GM12878 (cell line): ENCODE measurements around the gene TET1.

ENCODE experiments used
- CEBPB ChIP-seq, 2 experiments: fragments of 150-350 bp in 1 of 2; IDR thresholded peaks; 2 replicates each; pipeline ENCODE4 v1.6.1; 2012 to 2014; ENCODE audit warnings: low read depth in 2 of 2, low read length in 2 of 2, borderline replicate concordance in 1 of 2, inconsistent platforms in 1 of 2
- CHD2 ChIP-seq: IDR thresholded peaks from 2 replicates; pipeline ENCODE4 v1.6.1; 2011; ENCODE audit warnings: low read depth, low read length, improper control_type of control experiment, borderline replicate concordance
- CREB1 ChIP-seq: IDR thresholded peaks from 2 replicates; pipeline ENCODE4 v1.6.1; 2012; ENCODE audit warnings: low read depth, mild to moderate bottlenecking, inconsistent platforms
- FOXM1 ChIP-seq: IDR thresholded peaks from 2 replicates; pipeline ENCODE4 v1.6.1; 2012; ENCODE audit warnings: low read depth, mild to moderate bottlenecking, inconsistent platforms, low read length, moderate library complexity
- KDM1A ChIP-seq: fragments of 200-600 bp; sonication (generic); IDR thresholded peaks from 2 replicates; pipeline ENCODE4 v1.6.1; 2016; ENCODE audit warnings: borderline replicate concordance
- POLR2A ChIP-seq: IDR thresholded peaks from 2 replicates; pipeline ENCODE4 v1.6.1; 2011; ENCODE audit warnings: low read depth, mild to moderate bottlenecking, low read length
- POLR2AphosphoS5 ChIP-seq: IDR thresholded peaks from 2 replicates; pipeline ENCODE4 v1.6.1; 2011; ENCODE audit warnings: mild to moderate bottlenecking, low read length, inconsistent platforms
- SUZ12 ChIP-seq: fragments of 200-600 bp; sonication (generic); IDR thresholded peaks from one replicate; pipeline ENCODE4 v1.6.1; 2018; ENCODE audit warnings: antibody characterized with exemption, mild to moderate bottlenecking; ENCODE audit not compliant: unreplicated experiment
- TF ChIP-seq, protein P1 (sequence below): fragments of 450-650 bp; formaldehyde crosslinking; IDR thresholded peaks from 2 replicates; pipeline ENCODE4 v1.4.0; 2022; ENCODE audit warnings: mild to moderate bottlenecking, moderate library complexity
- TF ChIP-seq, protein P2 (sequence below): IDR thresholded peaks from 2 replicates; pipeline ENCODE4 v1.6.1; 2012; ENCODE audit warnings: mild to moderate bottlenecking, low read depth, low read length
- TF ChIP-seq, protein P3 (sequence below): IDR thresholded peaks from 2 replicates; pipeline ENCODE4 v1.6.1; 2012; ENCODE audit warnings: low read length, inconsistent platforms
- TF ChIP-seq, protein P4 (sequence below): fragments of 450-650 bp; IDR thresholded peaks from 2 replicates; pipeline ENCODE4 v1.6.1; 2017; ENCODE audit warnings: mild to moderate bottlenecking
- TF ChIP-seq, protein P5 (sequence below), 3 experiments: IDR thresholded peaks in 2 of 3; conservative IDR thresholded peaks in 1 of 3; 2 replicates each; pipeline ENCODE4 v1.5.1; 2011; ENCODE audit warnings: low read depth in 3 of 3, low read length in 3 of 3, mild to moderate bottlenecking in 3 of 3, control low read depth in 2 of 3, moderate library complexity in 2 of 3, inconsistent platforms in 1 of 3, mixed read lengths in 1 of 3; ENCODE audit not compliant: control insufficient read depth in 2 of 3, insufficient read depth in 1 of 3; ENCODE audit errors: extremely low read depth in 1 of 3

DNA sequence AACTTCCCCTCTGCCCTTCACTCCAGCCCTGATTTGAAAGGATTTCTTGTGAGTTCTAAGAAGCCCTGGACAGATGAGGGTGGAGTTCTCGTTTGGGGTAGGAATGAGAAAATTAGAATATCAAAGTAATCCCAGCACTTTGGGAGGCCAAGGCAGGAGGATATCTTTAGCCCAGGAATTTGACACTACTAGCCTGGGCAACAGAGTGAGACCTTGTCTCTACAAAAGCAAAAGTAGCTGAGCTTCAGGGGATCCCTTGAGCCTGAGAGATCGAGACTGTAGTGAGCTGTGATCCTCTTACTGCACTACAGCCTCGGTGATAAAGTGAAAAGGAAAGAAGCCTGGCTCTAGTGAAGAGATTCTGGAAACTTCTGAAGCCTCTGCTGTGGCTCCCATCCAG lies 76.2 kb downstream of the TET1 start:
- TF ChIP-seq, protein P1, sequence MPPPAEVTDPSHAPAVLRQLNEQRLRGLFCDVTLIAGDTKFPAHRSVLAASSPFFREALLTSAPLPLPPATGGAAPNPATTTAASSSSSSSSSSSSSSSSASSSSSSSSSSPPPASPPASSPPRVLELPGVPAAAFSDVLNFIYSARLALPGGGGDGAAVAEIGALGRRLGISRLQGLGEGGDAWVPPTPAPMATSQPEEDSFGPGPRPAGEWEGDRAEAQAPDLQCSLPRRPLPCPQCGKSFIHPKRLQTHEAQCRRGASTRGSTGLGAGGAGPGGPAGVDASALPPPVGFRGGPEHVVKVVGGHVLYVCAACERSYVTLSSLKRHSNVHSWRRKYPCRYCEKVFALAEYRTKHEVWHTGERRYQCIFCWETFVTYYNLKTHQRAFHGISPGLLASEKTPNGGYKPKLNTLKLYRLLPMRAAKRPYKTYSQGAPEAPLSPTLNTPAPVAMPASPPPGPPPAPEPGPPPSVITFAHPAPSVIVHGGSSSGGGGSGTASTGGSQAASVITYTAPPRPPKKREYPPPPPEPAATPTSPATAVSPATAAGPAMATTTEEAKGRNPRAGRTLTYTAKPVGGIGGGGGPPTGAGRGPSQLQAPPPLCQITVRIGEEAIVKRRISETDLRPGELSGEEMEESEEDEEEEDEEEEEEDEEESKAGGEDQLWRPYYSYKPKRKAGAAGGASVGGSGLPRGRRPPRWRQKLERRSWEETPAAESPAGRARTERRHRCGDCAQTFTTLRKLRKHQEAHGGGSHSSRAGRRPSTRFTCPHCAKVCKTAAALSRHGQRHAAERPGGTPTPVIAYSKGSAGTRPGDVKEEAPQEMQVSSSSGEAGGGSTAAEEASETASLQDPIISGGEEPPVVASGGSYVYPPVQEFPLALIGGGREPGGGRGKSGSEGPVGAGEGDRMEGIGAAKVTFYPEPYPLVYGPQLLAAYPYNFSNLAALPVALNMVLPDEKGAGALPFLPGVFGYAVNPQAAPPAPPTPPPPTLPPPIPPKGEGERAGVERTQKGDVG (CRISPR knock-in tag), result no peak
- TF ChIP-seq, protein P2, sequence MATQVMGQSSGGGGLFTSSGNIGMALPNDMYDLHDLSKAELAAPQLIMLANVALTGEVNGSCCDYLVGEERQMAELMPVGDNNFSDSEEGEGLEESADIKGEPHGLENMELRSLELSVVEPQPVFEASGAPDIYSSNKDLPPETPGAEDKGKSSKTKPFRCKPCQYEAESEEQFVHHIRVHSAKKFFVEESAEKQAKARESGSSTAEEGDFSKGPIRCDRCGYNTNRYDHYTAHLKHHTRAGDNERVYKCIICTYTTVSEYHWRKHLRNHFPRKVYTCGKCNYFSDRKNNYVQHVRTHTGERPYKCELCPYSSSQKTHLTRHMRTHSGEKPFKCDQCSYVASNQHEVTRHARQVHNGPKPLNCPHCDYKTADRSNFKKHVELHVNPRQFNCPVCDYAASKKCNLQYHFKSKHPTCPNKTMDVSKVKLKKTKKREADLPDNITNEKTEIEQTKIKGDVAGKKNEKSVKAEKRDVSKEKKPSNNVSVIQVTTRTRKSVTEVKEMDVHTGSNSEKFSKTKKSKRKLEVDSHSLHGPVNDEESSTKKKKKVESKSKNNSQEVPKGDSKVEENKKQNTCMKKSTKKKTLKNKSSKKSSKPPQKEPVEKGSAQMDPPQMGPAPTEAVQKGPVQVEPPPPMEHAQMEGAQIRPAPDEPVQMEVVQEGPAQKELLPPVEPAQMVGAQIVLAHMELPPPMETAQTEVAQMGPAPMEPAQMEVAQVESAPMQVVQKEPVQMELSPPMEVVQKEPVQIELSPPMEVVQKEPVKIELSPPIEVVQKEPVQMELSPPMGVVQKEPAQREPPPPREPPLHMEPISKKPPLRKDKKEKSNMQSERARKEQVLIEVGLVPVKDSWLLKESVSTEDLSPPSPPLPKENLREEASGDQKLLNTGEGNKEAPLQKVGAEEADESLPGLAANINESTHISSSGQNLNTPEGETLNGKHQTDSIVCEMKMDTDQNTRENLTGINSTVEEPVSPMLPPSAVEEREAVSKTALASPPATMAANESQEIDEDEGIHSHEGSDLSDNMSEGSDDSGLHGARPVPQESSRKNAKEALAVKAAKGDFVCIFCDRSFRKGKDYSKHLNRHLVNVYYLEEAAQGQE, result no peak
- no peak for TF ChIP-seq CREB1
- TF ChIP-seq, protein P3, sequence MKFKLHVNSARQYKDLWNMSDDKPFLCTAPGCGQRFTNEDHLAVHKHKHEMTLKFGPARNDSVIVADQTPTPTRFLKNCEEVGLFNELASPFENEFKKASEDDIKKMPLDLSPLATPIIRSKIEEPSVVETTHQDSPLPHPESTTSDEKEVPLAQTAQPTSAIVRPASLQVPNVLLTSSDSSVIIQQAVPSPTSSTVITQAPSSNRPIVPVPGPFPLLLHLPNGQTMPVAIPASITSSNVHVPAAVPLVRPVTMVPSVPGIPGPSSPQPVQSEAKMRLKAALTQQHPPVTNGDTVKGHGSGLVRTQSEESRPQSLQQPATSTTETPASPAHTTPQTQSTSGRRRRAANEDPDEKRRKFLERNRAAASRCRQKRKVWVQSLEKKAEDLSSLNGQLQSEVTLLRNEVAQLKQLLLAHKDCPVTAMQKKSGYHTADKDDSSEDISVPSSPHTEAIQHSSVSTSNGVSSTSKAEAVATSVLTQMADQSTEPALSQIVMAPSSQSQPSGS, result no peak
- TF ChIP-seq POLR2A, result no peak
- no peak for TF ChIP-seq POLR2AphosphoS5
- no peak for TF ChIP-seq SUZ12
- no peak for TF ChIP-seq FOXM1
- TF ChIP-seq, protein P4, sequence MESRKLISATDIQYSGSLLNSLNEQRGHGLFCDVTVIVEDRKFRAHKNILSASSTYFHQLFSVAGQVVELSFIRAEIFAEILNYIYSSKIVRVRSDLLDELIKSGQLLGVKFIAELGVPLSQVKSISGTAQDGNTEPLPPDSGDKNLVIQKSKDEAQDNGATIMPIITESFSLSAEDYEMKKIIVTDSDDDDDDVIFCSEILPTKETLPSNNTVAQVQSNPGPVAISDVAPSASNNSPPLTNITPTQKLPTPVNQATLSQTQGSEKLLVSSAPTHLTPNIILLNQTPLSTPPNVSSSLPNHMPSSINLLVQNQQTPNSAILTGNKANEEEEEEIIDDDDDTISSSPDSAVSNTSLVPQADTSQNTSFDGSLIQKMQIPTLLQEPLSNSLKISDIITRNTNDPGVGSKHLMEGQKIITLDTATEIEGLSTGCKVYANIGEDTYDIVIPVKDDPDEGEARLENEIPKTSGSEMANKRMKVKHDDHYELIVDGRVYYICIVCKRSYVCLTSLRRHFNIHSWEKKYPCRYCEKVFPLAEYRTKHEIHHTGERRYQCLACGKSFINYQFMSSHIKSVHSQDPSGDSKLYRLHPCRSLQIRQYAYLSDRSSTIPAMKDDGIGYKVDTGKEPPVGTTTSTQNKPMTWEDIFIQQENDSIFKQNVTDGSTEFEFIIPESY, result no peak
- TF ChIP-seq KDM1A, result no peak
- TF ChIP-seq, protein P5, sequence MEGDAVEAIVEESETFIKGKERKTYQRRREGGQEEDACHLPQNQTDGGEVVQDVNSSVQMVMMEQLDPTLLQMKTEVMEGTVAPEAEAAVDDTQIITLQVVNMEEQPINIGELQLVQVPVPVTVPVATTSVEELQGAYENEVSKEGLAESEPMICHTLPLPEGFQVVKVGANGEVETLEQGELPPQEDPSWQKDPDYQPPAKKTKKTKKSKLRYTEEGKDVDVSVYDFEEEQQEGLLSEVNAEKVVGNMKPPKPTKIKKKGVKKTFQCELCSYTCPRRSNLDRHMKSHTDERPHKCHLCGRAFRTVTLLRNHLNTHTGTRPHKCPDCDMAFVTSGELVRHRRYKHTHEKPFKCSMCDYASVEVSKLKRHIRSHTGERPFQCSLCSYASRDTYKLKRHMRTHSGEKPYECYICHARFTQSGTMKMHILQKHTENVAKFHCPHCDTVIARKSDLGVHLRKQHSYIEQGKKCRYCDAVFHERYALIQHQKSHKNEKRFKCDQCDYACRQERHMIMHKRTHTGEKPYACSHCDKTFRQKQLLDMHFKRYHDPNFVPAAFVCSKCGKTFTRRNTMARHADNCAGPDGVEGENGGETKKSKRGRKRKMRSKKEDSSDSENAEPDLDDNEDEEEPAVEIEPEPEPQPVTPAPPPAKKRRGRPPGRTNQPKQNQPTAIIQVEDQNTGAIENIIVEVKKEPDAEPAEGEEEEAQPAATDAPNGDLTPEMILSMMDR (IDR thresholded peaks at IDR 0.05 in 2 of 3, conservative IDR thresholded peaks at IDR 0.05 in 1 of 3; ENCODE audit: control insufficient read depth in 2 of 3, extremely low read depth in 1 of 3, insufficient read depth in 1 of 3, low read depth in 3 of 3, low read length in 3 of 3), result no peak
- TF ChIP-seq CHD2, result no peak
- TF ChIP-seq CEBPB (IDR thresholded peaks at IDR 0.05; ENCODE audit: borderline replicate concordance in 1 of 2, low read depth in 2 of 2, low read length in 2 of 2), result no peak
